ENCODE data around the gene MARK3.

MARK3 gene

GRCh38 chr14:103436533-103436932, 51.3 kb downstream of the MARK3 start:
- DNase-seq (ENCODE audit: low read depth), result peak; percentile 82

- peak; percentile 69 for DNase-seq (ENCODE audit: low read depth)
Observed at GRCh38 chr14:103442288-103442687, 57.1 kb downstream of the MARK3 start.

- no peak for DNase-seq (ENCODE audit: low read depth)
Observed at GRCh38 chr14:103443111-103443510, 57.9 kb downstream of the MARK3 start.

GRCh38 chr14:103444837-103445524, 59.8 kb downstream of the MARK3 start:
- peak; percentile 94 for DNase-seq (ENCODE audit: low read depth)

- no peak for DNase-seq (ENCODE audit: low read depth)
Observed at GRCh38 chr14:103445806-103446205, 60.6 kb downstream of the MARK3 start.

GRCh38 chr14:103448097-103448496, 62.9 kb downstream of the MARK3 start:
- no peak for DNase-seq (ENCODE audit: low read depth)

GRCh38 chr14:103449634-103450161, 64.5 kb downstream of the MARK3 start:
- no peak for DNase-seq (ENCODE audit: low read depth)

GRCh38 chr14:103450416-103450815, 65.2 kb downstream of the MARK3 start:
- DNase-seq (ENCODE audit: low read depth), result no peak

- no peak for DNase-seq (ENCODE audit: low read depth)
Observed at GRCh38 chr14:103451401-103451800, 66.2 kb downstream of the MARK3 start.

- no peak for DNase-seq (ENCODE audit: low read depth)
Observed at GRCh38 chr14:103453791-103454190, 68.6 kb downstream of the MARK3 start.

- peak; percentile 58 for DNase-seq (ENCODE audit: low read depth)
Observed at GRCh38 chr14:103456167-103456835, 71.1 kb downstream of the MARK3 start.

- no peak for DNase-seq (ENCODE audit: low read depth)
Observed at GRCh38 chr14:103460415-103460814, 75.2 kb downstream of the MARK3 start.

- DNase-seq (ENCODE audit: low read depth), result no peak
Observed at GRCh38 chr14:103463149-103463548, 77.9 kb downstream of the MARK3 start.

GRCh38 chr14:103463851-103464250, 78.6 kb downstream of the MARK3 start:
- no peak for DNase-seq (ENCODE audit: low read depth)

- peak; percentile 28 for DNase-seq (ENCODE audit: low read depth)
Observed at GRCh38 chr14:103472939-103473338, 87.7 kb downstream of the MARK3 start.

- DNase-seq (ENCODE audit: low read depth), result no peak
Observed at GRCh38 chr14:103474893-103475292, 89.7 kb downstream of the MARK3 start.

- no peak for DNase-seq (ENCODE audit: low read depth)
Observed at GRCh38 chr14:103476065-103476464, 90.8 kb downstream of the MARK3 start.

- DNase-seq (ENCODE audit: low read depth), result no peak
Observed at GRCh38 chr14:103476631-103477030, 91.4 kb downstream of the MARK3 start.

GRCh38 chr14:103480595-103480994, 95.4 kb downstream of the MARK3 start:
- no peak for DNase-seq (ENCODE audit: low read depth)

- DNase-seq (ENCODE audit: low read depth), result peak; percentile 88
Observed at GRCh38 chr14:103483600-103483999, 98.4 kb downstream of the MARK3 start.

- DNase-seq (ENCODE audit: low read depth), result no peak
Observed at GRCh38 chr14:103485504-103485903, 100.3 kb downstream of the MARK3 start.

GRCh38 chr14:103488071-103488470, 102.9 kb downstream of the MARK3 start:
- no peak for DNase-seq (ENCODE audit: low read depth)

- peak; percentile 45 for DNase-seq (ENCODE audit: low read depth)
Observed at GRCh38 chr14:103488960-103489359, 103.7 kb downstream of the MARK3 start.

GRCh38 chr14:103489621-103490020, 104.4 kb downstream of the MARK3 start:
- DNase-seq (ENCODE audit: low read depth), result no peak
